Heart left ventricle (tissue), 13 donors: ENCODE data around the gene SNX18.

Experiments used
- POLR2A ChIP-seq, 2 donors: fragments of 450-650 bp; IDR thresholded peaks; one replicate each; pipeline ENCODE4 v1.6.1; 2017; ENCODE audit warnings: antibody characterized with exemption in 2 of 2, mild to moderate bottlenecking in 2 of 2, moderate library complexity in 2 of 2
- TF ChIP-seq, protein P1 (sequence below), 12 donors: fragments of 200-600 bp; sonication (generic) in 4 of 12; IDR thresholded peaks; one replicate each; pipeline versions ENCODE4 v1.5.0 to v1.8.0; 2018 to 2022; ENCODE audit warnings: antibody characterized with exemption in 12 of 12, mild to moderate bottlenecking in 5 of 12
- donor health status: ischemic (EF 13 %, LVEDD 7.1; RV severe dilation, severe dysfunction).
- donor health status: DM: no; HTN: yes; CAD: no.
- donor health status: DM: no; HTN: no; CAD: no.
- donor health status: ischemic (EF 25% LVEDD 6.9; RV normal size, moderate dysfunction).
- donor health status: ischemic (EF 25% LVEDD 5.7; RV mildly dilated, moderate dysfunction).
- donor health status: ischemic (EF 35%, LVEDD 5.7; RV mildly dilated, moderate dysfunction).
- donor health status: nonischemic (EF 11% LVEDD 7.7; RV severe dilation, severe dysfunction).
- donor health status: DM: yes; HTN: yes; CAD: no.
- donor health status: PGD.
- donor health status: ischemic (EF 29% LVEDD 5.4; RV normal size, mild dysfunction).
- donor health status: nonischemic (EF 23%, LVEDD 6.1; RV moderate dilation, normal function).

GRCh38 chr5:54516051-54516655, 1.4 kb upstream of the SNX18 start:
- TF ChIP-seq, protein P1, sequence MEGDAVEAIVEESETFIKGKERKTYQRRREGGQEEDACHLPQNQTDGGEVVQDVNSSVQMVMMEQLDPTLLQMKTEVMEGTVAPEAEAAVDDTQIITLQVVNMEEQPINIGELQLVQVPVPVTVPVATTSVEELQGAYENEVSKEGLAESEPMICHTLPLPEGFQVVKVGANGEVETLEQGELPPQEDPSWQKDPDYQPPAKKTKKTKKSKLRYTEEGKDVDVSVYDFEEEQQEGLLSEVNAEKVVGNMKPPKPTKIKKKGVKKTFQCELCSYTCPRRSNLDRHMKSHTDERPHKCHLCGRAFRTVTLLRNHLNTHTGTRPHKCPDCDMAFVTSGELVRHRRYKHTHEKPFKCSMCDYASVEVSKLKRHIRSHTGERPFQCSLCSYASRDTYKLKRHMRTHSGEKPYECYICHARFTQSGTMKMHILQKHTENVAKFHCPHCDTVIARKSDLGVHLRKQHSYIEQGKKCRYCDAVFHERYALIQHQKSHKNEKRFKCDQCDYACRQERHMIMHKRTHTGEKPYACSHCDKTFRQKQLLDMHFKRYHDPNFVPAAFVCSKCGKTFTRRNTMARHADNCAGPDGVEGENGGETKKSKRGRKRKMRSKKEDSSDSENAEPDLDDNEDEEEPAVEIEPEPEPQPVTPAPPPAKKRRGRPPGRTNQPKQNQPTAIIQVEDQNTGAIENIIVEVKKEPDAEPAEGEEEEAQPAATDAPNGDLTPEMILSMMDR (IDR thresholded peaks at IDR 0.05): no peak
- TF ChIP-seq POLR2A (IDR thresholded peaks at IDR 0.05): no peak
